Parathyroid adenoma (tissue), 2 donors: ENCODE measurements around the gene SUCO.

ENCODE experiments used
- H2AFZ ChIP-seq: fragments of 300-600 bp; sonication (generic); one replicate; pipeline ENCODE4 v1.7.0; 2017; ENCODE audit warnings: antibody characterized with exemption, mild to moderate bottlenecking
- H3K27ac ChIP-seq: fragments of 300-600 bp; sonication (generic); one replicate; pipeline ENCODE4 v1.7.0; 2017
- H3K27me3 ChIP-seq: fragments of 300-600 bp; sonication (generic); one replicate; pipeline ENCODE4 v1.7.0; 2017; ENCODE audit warnings: low read length; ENCODE audit not compliant: control insufficient read depth, insufficient read depth
- H3K36me3 ChIP-seq: fragments of 300-600 bp; sonication (generic); one replicate; pipeline ENCODE4 v1.7.0; 2017; ENCODE audit warnings: low read length; ENCODE audit not compliant: control insufficient read depth, insufficient read depth
- H3K4me1 ChIP-seq: fragments of 300-600 bp; sonication (generic); one replicate; pipeline ENCODE4 v1.7.0; 2017; ENCODE audit warnings: control low read depth
- H3K4me2 ChIP-seq: fragments of 300-600 bp; sonication (generic); one replicate; pipeline ENCODE4 v1.7.0; 2017; ENCODE audit warnings: low read length
- H3K4me3 ChIP-seq: fragments of 300-600 bp; sonication (generic); one replicate; pipeline ENCODE4 v1.7.0; 2017; ENCODE audit warnings: low read depth, low read length
- H3K79me2 ChIP-seq: fragments of 300-600 bp; sonication (generic); one replicate; pipeline ENCODE4 v1.7.0; 2017; ENCODE audit warnings: control low read depth
- H3K9ac ChIP-seq: fragments of 300-600 bp; sonication (generic); one replicate; pipeline ENCODE4 v1.7.0; 2017; ENCODE audit warnings: mild to moderate bottlenecking
- H3K9me3 ChIP-seq: fragments of 300-600 bp; sonication (generic); one replicate; pipeline ENCODE4 v1.7.0; 2017; ENCODE audit warnings: low read length; ENCODE audit not compliant: control insufficient read depth
- TF ChIP-seq, protein P1 (sequence below): fragments of 300-600 bp; sonication (generic); IDR thresholded peaks from one replicate; pipeline ENCODE4 v1.7.0; 2017; ENCODE audit warnings: antibody characterized with exemption, mild to moderate bottlenecking
- donor health status: primary hyperparathyroidism.

SUCO gene

DNA sequence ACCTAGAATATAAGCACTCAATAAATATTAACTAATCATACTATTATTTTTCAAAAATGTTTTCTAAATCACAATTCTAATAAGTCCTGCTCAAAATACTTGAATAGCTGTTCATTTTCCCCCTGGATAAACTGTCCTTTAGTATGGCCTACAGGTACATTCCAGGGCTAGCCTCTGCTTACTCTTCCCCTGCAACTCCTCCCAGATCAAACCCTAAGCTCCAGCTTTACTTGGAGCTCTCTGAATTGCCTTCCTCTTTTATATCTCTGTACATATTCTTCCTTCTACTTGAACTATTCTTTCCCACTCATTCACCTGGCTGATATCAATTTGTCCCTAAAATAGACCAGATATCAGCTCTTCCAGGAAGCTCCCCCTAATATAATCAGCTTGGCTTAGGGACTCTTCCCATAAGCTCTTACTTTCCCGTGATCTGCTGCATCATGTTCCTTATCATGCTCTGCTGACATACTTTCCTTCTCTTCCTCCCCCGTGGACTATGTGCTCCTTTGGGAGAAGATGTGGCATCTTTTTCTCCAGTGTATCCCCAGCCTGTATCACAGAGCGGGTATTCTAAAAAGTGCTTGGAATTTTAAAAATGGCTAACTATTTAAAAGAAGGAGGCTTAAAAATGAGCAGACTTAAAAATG is 46.0 kb upstream of the SUCO start:
- no peak overlapping the region for H3K9ac ChIP-seq
- H3K4me3 ChIP-seq = no peak overlapping the region
- no peaks in the 10 kb centered on the region for H3K79me2 ChIP-seq
- H3K36me3 ChIP-seq = no peaks in the 10 kb centered on the region
- H3K9me3 ChIP-seq = no peaks in the 10 kb centered on the region
- no peak overlapping the region for H3K27ac ChIP-seq
- H3K4me2 ChIP-seq = no peak overlapping the region
- TF ChIP-seq, protein P1, sequence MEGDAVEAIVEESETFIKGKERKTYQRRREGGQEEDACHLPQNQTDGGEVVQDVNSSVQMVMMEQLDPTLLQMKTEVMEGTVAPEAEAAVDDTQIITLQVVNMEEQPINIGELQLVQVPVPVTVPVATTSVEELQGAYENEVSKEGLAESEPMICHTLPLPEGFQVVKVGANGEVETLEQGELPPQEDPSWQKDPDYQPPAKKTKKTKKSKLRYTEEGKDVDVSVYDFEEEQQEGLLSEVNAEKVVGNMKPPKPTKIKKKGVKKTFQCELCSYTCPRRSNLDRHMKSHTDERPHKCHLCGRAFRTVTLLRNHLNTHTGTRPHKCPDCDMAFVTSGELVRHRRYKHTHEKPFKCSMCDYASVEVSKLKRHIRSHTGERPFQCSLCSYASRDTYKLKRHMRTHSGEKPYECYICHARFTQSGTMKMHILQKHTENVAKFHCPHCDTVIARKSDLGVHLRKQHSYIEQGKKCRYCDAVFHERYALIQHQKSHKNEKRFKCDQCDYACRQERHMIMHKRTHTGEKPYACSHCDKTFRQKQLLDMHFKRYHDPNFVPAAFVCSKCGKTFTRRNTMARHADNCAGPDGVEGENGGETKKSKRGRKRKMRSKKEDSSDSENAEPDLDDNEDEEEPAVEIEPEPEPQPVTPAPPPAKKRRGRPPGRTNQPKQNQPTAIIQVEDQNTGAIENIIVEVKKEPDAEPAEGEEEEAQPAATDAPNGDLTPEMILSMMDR = no peak
- no peak overlapping the region for H2AFZ ChIP-seq
- no peaks in the 10 kb centered on the region for H3K4me1 ChIP-seq
- H3K27me3 ChIP-seq = no peaks in the 10 kb centered on the region

DNA sequence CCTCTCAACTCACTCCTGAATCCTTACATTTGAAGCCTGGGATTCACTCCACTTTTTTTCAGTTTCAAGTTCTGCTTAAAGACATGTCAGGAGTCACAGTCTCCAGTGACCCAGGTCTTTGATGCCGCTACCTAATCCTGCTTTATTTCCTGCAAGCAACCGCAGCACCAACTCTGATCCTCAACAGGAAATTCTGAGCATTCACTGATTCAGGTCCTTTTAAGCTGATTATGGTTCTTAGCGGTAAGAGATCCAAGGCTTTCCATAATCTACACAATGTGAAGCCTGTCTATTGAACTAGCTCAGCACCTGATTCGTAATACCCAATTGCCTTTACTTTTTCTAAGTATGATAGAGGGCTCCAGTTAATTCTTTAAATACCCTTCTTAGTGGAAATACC is 45.4 kb upstream of the SUCO start:
- Histone ChIP-seq H3K9me3 (no peaks in the 10 kb centered on the region), H3K4me2 (no peak overlapping the region), H3K4me1 (no peaks in the 10 kb centered on the region), H3K79me2 (no peaks in the 10 kb centered on the region), H3K36me3 (no peaks in the 10 kb centered on the region), H3K27me3 (no peaks in the 10 kb centered on the region), H3K4me3 (no peak overlapping the region), H3K27ac (no peak overlapping the region), H3K9ac (no peak overlapping the region), H2AFZ (no peak overlapping the region)
- TF ChIP-seq, protein P1 = no peak

DNA sequence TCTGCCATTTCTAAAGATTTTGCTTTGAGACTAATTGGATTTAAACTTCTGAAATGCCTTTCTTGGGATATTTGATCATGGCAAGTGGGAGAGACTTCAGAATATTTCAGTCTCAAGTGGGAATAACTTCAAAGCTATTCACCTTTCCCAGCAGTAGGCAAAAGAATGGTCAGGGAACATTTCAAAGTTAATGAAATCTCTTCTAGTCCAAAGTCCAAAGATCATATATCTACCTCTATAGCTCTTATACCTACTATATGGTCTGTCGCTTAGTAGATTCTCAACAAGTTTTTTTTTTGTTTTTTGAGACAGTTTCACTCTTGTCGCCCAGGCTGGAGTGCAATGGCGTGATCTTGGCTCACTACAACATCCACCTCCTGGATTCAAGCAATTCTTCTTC is 44.6 kb upstream of the SUCO start:
- H3K4me2 ChIP-seq = no peak overlapping the region
- no peaks in the 10 kb centered on the region for H3K79me2 ChIP-seq
- no peak overlapping the region for H3K4me3 ChIP-seq
- H2AFZ ChIP-seq = no peak overlapping the region
- no peaks in the 10 kb centered on the region for H3K9me3 ChIP-seq
- TF ChIP-seq, protein P1 = no peak
- no peak overlapping the region for H3K27ac ChIP-seq
- no peaks in the 10 kb centered on the region for H3K27me3 ChIP-seq
- no peaks in the 10 kb centered on the region for H3K4me1 ChIP-seq
- no peak overlapping the region for H3K9ac ChIP-seq
- no peaks in the 10 kb centered on the region for H3K36me3 ChIP-seq

DNA sequence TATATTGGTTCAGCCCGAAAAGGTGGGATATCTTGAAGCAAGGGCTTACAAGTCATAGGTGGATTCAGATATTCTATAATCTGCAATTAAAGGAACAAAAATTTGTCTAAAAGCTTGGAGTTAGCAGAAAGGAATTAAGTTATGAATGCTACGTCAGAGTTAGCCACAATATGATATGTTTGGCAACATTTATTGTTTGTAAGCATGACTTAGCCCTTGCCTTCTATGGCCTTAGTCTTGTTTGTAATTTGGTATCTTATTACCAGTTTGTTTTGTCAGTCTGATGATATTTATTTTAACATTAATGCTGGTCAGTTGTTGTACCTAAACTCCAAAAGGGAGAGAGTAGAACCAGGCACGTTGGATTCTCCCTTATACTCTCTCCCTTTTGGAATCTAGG is 43.1 kb upstream of the SUCO start:
- Histone ChIP-seq H3K79me2 (no peaks in the 10 kb centered on the region), H3K4me2 (no peak overlapping the region), H3K27ac (no peak overlapping the region), H3K36me3 (no peaks in the 10 kb centered on the region), H3K9me3 (no peaks in the 10 kb centered on the region), H3K4me1 (no peaks in the 10 kb centered on the region), H3K9ac (no peak overlapping the region), H3K4me3 (no peak overlapping the region), H2AFZ (no peak overlapping the region), H3K27me3 (no peaks in the 10 kb centered on the region)
- TF ChIP-seq, protein P1 = no peak

DNA sequence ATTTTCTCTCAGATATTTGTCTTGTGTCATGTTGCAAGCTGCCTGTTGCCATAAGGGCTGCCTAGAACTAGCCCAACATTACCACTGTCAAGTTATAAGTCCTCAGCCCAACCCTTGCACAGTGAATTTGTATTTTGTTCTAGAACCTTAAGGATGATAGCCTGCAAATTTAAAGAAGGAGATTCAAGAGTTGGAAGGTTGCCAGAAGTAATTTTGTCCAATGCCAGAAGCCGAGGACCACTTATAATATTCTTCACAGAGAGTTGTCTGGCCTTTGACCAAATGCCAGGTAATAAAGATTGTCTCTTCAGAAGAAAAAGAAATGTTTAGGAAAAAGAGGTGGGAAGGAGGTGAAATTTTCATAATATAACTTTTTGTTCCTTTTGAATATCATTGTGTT is 40.5 kb upstream of the SUCO start:
- no peak overlapping the region for H2AFZ ChIP-seq
- H3K27ac ChIP-seq = no peak overlapping the region
- no peak overlapping the region for H3K4me3 ChIP-seq
- H3K27me3 ChIP-seq = no peaks in the 10 kb centered on the region
- no peaks in the 10 kb centered on the region for H3K79me2 ChIP-seq
- H3K9me3 ChIP-seq = no peaks in the 10 kb centered on the region
- H3K9ac ChIP-seq = no peak overlapping the region
- H3K4me2 ChIP-seq = no peak overlapping the region
- H3K4me1 ChIP-seq = peaks cover 10% of the 10 kb centered on the region
- TF ChIP-seq, protein P1 = no peak
- no peaks in the 10 kb centered on the region for H3K36me3 ChIP-seq
